NCI-H1092 treated with DMSO at 0.1 percent for 48 hours (cell line): ENCODE results near the gene RFESD.
"Not testable (repeated sequence)": the region's sequence is repeated elsewhere in the genome, so short reads cannot be mapped to it uniquely, and the experiment has no call there.

Source experiments
- DNase-seq: peaks from one replicate; lab custom pipeline; 2025; lab: John Stamatoyannopoulos, UW

RFESD gene

DNA sequence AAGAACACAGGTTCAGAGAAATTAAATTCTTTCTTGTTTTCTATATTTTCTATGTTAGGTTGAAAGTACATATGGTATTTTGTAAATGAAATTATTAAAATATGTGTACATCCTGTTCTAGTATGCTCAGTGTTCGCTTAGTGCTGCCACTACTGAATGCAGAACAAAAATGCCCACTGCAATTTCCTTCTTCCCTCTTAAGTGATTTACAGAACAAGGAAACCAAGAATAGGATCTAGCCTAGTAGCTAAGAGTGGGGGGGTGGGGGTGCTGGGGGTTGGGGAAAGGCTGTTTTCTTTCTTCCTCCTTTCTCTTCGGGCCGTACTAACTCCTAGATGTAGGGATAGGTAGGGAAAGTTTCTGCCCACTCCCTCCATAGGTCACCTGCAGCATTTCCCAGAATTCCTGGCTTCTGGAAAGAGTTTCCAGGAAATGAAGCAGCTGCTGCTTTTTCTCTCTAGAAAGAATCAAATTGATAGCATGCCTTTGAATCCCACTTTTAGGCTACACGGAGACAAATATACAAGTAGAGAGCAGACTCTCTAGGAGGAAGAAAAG, 20.6 kb downstream of the RFESD start:
- no peak for DNase-seq

DNA sequence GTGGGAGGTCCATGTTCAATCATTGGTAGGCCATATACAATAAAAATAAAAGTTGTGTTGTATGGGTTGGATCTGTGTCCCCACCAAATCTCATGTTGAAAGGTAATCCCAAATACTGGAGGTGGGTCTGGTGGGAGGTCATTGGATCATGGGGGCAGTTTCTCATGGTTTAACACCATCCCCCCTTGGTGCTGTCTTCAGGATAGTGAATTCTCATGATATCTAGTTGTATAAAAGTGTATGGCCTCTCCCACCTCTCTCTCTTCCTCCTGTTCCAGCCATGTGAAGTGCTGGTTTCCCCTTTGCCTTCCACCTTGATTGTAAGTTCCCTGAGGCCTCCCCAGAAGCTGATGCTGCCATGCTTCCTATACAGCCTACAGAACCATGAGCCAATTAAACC, 21.1 kb downstream of the RFESD start:
- no peak for DNase-seq

DNA sequence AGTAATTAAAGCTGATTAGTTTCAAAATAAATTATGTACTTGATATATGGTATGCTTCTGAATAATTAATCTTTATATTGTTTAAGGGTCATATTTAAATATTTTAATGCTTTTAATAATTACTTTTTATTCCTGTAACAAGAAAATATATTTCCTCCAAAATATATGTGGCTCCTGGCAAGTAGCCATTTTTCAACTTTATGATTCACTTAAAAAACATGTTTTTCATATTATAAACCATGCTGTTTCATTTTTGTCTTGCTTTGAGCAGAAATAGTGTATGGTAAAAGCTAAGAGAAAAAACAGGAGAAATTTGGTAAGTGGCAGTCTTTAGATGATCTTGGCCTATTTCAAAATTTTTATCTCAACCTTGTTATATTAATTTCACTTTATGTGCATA, 21.6 kb downstream of the RFESD start:
- no peak for DNase-seq

DNA sequence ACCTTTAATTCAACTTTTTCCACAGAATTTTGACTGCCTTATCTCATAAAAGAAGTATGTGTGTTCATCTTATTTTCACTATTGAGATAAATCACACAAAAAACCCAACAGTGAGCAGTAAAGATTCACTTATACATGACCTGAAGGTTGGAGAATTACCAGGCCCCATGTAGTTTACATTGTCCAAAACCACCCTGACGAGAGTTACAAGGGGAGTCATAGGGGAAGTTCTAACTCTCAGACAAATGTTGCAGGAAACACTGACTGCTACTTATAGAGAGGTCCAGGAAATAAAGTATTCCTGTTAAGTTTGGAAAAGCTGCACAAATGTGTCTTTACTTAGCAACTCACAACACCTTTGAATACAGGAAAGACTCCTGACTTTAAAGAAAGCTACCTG, 22.2 kb downstream of the RFESD start:
- no peak for DNase-seq

- DNase-seq = no peak
These were observed 23.0 kb downstream of the RFESD start for GRCh38 chr5:95669540-95669939.

DNA sequence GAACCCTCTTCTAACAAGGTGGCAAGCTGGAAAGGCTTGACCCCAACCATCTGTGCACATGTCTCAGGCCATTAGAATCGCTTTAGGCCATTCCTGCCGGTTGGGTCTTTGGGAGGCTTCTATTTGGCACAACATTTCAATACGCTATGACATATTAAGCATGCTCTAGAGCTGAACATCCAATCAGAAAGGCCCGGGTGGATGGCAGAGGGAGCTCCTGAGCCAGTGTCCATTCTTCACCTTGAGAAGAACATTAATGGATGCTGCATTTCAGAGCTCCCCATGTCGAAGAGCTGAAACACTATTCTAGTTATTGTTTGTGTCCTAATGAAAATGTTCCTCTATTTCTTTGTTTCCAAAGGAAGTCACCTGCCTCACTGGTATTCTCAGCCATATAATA, 23.4 kb downstream of the RFESD start:
- no peak for DNase-seq

DNA sequence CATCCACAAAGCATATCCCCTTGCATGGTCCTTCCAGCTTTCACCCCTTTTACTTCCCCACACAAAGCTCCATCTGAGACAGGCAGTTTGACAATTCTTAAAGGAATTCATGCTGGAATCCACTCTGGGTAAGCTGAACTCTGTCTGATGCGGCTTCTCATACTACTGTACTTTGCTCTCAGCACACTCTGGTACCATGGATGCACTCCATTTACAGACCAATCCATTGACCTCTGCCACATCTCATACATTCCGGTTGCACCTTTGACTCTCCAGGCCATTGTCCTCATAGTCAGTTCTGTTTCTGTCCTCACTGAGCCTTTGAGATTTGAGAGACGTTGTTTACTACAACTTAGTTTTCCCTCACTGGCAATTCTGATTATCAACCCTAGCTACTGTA, 24.0 kb downstream of the RFESD start:
- DNase-seq = no peak

- DNase-seq = no peak
These were observed 25.2 kb downstream of the RFESD start for GRCh38 chr5:95671826-95672225.

DNA sequence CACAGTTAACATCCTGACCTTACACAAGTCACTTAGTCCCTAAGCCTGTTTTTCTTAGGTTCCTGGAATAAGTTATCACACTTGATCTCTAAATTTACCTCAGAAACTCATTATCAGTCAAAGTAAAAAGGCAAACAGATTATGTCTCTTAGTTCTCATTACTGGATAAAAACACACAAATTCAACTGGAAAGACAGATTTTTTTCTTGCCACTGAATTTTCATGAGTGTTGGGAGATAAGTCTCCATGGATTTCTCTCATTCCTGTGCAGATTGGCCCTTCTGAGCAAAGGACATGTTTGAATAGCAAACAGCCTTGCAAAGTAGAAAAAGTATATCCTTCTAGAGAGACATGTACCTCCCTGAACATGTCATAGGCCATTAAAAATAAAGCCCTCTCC, 26.1 kb downstream of the RFESD start:
- DNase-seq = no peak

GRCh38 chr5:95673081-95673480, 26.5 kb downstream of the RFESD start:
- no peak for DNase-seq

GRCh38 chr5:95682891-95683290, 36.3 kb downstream of the RFESD start, which contains the start of gene SPATA9:
Gene SPATA9 (minus strand): TSS chr5:95682991. CDS start chr5:95682854, 137 bp downstream.
- DNase-seq = no peak

- DNase-seq = no peak
These were observed 37.8 kb downstream of the RFESD start for GRCh38 chr5:95684361-95684760.

- DNase-seq = no peak
These were observed 40.1 kb downstream of the RFESD start for GRCh38 chr5:95686651-95687050.

DNA sequence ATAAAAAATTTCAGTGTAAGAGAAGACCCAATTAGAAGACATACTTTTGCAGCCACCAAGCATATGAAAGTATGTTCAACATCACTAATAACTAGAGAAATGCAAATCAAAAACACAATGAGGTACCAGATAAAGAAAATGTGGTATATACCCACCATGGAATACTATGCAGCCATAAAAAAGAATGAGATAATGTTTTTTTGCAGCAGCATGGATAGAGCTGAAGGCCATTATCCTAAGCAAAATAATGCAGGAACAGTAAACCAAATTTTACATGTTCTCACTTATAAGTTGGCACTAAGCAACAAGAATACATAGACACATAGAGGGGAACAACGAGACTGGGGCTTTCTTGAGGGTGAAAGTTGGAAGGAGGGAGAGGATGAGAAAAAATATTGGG, 43.1 kb downstream of the RFESD start:
- DNase-seq = no peak

DNA sequence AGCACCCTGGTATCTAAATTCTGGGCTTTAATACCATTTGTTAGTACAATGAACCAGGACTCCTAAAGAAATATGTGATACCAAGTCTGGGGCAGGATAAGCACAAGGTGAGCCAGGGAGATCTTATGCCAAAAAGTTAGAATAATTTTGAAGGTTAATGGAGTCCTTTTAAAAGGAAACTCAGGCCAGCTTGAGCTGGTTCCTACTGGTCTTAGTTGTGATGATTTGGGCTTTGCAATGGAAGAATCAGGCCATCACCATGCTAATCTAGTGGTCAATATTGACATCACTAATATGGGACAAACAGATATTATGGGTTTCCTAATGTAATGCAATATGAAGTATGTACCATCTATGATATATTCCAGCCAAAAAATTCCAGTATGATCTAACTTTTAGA, 43.8 kb downstream of the RFESD start:
- no peak for DNase-seq

DNA sequence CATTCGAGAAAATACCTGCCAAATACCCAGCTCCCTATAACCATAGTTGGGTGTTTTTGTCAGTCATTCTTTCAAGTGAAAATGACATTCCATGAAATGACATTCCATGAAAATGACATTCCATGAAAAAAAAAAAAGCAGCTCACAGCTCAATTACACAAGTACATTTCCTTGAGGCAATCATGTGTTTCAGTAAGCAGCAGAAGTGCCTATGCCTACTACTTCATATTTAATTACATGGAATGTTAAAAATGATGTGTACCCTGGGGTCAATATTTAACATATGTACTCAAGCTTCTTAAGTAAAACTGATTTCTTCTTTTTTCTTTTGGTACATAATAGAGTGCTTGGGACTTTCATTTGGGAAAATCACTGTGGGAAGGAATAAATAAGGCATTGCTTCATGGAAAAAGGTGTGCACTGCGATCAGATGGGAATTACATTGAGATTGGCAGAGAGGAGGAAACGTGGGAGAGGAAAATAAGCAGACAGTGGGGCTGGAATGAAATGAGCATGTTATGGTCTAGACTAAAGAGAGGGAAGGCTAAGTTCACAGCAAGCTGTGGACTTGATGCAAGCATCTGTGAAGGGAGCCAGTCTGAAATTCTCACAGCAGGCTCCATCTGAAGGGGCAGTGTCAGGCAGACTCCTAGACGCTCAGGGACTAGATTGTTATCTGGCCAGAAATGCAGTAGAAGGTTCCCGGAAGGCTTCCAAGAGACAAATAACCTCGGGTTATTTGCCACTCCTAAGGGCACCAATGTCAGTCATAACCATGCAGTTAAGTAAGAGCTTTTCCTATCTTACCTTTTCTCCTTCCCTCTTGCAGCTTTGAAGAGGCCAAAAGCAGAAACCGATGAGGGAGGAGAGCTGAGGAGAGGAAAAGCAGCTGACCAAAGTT, 51.5 kb downstream of the RFESD start:
- DNase-seq = no peak

- no peak for DNase-seq
These were observed 52.8 kb downstream of the RFESD start for GRCh38 chr5:95699337-95699736.

- no peak for DNase-seq
These were observed 54.5 kb downstream of the RFESD start for GRCh38 chr5:95701074-95701473.

DNA sequence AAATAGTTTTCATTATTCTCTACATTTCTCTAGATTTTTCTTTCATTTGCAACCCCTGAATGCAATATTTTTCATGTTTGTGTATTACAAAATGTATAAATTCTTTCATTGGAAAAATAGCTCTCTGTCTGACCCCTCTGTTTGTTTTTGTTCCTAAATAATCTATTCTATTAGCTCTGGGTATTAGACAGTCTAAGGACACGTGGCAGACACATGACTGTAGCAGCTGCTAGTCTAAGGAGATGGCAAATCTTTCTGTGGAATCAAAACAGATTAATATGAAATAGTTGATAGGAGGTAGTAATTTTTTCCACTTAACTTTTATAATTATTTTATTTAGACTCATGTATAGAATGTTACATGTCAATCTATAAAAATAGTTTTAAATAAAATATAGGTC, 57.6 kb downstream of the RFESD start:
- DNase-seq = no peak

DNA sequence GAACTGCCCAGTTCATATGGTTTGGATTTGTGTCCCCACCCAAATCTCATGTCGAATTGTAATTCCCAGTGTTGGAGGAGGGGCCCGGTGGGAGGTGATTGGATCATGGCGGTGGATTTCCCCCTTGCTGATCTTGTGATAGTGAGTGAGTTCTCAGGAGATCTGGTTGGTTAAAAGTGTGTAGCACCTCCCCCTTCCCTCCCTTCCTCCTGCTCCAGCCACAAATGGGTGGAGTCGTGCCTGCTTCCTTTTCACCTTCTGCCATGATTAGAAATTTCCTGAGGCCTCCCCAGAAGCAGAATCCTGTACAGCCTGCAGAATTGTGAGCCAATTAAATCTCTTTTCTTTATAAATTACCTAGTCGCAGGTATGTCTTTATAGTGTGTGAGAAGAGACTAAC, 59.6 kb downstream of the RFESD start:
- not testable (repeated sequence) for DNase-seq

DNA sequence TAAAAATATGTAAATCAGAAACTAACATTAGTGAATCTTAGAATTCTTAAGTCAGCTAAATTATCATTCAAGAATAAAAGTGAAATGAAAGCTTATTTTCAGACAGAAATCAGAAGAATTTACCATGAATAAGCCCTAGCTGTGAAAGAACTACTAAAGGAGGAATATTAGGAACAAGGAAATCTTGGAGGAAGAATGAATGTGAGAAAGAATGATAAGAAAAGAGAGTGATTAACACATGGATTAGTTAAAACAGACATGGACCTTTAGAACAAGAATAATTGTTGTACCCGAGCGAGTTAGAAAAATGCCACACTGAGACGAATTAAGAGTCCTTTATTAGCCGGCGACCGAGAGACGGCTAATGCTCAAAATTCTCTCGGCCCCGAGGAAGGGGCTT, 60.5 kb downstream of the RFESD start:
- no peak for DNase-seq
